Fibroblast of villous mesenchyme (primary cell): ENCODE results near the gene MTUS2. TPM values are rescaled to one million over a fixed set of nuclear protein-coding genes. Genes with fewer than 3 reads are reported as not detected.

Experiments used
- DNase-seq: peaks from one replicate; pipeline ENCODE4 v3.0.0-alpha.2; 2010; ENCODE audit warnings: low read depth
- H3K4me3 ChIP-seq: 2 replicates; pipeline ENCODE4 v1.5.1; 2011; ENCODE audit warnings: low read depth, mild to moderate bottlenecking, low read length
- total RNA-seq: library from RNA; depleted of rRNA; stranded (reverse); fragments of >200 nt; gene quantifications from 2 replicates; pipeline ENCODE4 v1.2.3, GENCODE V29; 2012
- TF ChIP-seq, protein P1 (sequence below): IDR thresholded peaks from 2 replicates; pipeline ENCODE4 v1.5.1; 2012; ENCODE audit warnings: low read depth, mild to moderate bottlenecking, low read length; ENCODE audit not compliant: insufficient read depth

The MTUS2 gene
- total RNA-seq, 1 donor, result 1.3 TPM

DNA sequence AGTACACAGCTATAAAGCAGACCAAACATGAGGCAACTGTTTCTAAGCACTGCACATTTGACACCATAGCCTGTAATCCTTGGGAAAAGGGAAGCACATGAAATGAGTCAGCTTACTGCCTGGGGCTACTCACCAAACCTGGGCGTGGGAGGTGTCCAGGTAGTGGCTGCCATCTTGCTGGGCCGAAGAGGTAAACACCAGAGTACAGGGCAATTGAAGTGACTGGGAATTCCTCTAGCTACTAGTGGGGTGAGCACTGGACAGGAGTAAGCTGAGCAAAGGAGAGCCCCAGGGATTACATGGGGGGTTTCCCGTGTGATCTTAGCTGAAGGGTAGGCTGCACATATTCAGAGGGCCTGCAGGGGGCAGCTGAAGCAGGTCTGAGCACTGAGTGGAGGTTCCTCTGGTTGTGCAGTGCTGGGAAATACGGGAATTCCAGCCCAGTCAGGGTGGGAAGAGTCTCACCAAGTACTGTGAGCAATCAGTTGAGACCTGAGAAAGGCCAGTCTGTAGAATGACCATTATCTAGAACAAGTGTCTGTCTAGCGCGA lies 634.9 kb downstream of the MTUS2 start:
- TF ChIP-seq, protein P1, sequence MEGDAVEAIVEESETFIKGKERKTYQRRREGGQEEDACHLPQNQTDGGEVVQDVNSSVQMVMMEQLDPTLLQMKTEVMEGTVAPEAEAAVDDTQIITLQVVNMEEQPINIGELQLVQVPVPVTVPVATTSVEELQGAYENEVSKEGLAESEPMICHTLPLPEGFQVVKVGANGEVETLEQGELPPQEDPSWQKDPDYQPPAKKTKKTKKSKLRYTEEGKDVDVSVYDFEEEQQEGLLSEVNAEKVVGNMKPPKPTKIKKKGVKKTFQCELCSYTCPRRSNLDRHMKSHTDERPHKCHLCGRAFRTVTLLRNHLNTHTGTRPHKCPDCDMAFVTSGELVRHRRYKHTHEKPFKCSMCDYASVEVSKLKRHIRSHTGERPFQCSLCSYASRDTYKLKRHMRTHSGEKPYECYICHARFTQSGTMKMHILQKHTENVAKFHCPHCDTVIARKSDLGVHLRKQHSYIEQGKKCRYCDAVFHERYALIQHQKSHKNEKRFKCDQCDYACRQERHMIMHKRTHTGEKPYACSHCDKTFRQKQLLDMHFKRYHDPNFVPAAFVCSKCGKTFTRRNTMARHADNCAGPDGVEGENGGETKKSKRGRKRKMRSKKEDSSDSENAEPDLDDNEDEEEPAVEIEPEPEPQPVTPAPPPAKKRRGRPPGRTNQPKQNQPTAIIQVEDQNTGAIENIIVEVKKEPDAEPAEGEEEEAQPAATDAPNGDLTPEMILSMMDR, result peak; percentile 57
- H3K4me3 ChIP-seq, result no peak overlapping the region
- DNase-seq, result peak; percentile 59

DNA sequence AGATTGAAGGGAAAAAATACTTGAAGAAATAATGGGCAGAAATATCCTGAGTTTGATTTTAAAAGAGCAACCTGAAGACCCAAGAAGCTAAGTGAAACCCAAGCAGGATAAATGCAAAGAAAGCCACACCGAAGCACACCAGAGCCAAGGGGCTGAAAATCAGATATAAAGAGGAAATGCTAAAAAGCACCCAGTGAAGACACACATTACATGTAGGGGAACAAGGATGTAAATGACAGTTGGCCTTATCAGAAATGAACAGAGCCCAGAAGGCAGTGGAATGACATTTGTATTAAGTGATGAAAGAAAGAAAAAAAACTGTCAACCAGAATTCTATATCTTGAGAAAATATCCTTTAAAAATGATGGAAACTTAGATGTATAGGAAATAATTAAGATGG lies 636.3 kb downstream of the MTUS2 start:
- DNase-seq, result no peak
- no peak overlapping the region for H3K4me3 ChIP-seq
- TF ChIP-seq, protein P1, result no peak

DNA sequence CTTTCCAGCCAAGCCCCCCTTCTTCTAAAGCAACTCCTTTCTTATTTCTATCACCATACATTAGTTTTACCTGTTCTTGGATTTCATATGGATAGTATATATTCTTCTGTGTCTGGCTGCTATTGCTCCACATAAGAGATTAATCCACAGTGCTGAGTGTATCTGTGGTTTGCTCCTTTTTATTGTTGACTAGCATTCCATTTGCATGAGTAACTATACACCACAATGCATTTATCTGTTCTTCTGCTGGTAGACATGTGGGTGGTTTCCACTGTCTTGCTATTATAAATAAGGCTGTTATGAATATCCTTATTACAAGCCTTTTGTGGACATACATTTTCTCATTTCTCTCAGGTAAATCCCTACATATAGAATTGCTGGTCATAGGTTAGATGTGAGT lies 637.2 kb downstream of the MTUS2 start:
- TF ChIP-seq, protein P1, result no peak
- no peak overlapping the region for H3K4me3 ChIP-seq
- peak; percentile 83 for DNase-seq

DNA sequence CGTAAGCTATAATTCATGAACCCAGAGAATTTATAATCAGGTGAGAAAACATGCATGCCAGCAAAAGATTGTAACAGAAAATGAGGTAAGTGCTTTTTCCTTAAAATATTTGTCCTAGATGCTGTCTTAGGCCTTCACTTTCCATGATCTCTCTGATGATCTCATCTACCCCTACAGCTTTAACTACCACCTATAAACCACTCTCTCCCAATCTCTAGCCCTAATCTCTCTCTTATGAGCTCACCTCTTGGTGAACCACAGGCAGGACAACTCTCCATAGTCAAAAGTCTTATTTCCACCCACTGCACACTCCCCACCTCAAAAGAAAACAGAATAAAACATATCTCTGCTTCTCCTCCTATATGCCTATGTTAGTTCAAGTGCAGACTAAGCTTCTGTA lies 638.3 kb downstream of the MTUS2 start:
- TF ChIP-seq, protein P1, result no peak
- no peak overlapping the region for H3K4me3 ChIP-seq
- DNase-seq, result no peak

DNA sequence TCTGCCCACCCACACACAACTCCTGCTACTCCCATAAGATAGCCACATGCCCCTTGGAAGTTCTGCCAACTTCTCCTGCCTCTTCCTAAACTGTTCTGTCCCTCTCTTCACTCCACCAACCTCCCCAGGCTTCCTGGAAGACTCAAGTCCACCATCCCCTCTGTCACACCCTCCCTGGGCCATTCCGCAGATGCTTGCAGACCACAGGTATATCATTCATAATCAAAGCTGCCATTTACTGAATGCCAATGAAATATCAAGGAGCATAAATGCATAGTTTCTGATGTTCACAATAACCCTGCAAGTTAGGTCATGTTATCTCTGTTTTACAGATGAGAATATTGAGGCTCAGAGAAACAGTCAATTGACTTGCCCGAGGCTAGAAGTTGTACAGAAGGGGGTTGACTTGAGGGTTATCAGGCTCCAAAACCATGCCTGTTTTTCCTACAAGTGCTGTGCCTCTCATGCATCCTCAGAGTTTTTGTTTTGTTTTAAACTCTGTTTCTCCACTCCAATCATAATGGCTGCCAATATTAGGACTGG lies 639.7 kb downstream of the MTUS2 start:
- H3K4me3 ChIP-seq, result no peak overlapping the region
- TF ChIP-seq, protein P1, result no peak
- no peak for DNase-seq

DNA sequence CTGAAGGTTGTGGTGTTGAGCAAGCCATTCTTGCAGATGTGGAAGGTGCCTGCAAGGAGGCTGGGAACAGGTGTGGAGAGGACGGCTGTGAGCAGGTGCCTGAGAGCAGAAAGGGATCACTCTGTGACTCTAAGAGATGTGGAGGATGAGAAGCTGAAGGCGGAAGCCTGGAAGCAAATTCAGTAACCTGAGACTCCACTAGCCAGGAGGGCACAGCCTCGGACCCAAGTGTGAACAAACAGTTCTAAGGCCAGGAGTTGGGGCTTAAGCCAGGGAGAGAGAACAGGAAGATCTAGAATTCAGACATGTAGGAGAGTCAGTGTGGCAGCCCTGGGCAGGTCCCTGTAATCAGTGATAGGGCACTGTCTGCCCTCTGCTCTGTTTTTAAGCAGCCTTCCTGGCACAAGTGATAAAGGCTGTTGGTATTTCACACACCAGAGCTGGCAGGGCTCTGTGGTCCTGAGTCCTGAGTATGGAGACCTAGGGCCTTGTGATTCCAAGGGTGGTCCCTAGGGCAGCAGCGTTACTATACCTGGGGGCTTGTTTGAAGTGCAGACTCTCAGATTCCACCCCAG lies 644.1 kb downstream of the MTUS2 start:
- TF ChIP-seq, protein P1, result no peak
- H3K4me3 ChIP-seq, result no peak overlapping the region
- no peak for DNase-seq
